Fibroblast of pulmonary artery (primary cell): ENCODE measurements around the gene SLC19A1.

Experiments
- DNase-seq: peaks from one replicate; pipeline ENCODE4 v3.0.0-alpha.2; 2010; ENCODE audit warnings: low read depth
- H3K4me3 ChIP-seq: replicated peaks from 2 replicates; pipeline ENCODE4 v1.5.1; 2011; ENCODE audit warnings: low read depth, mild to moderate bottlenecking, control low read depth, low read length, moderate library complexity
- CTCF ChIP-seq: IDR thresholded peaks from 2 replicates; pipeline ENCODE4 v1.5.1; 2011; ENCODE audit warnings: mild to moderate bottlenecking, control low read depth, low read length, inconsistent platforms; ENCODE audit errors: missing control alignments

SLC19A1 gene

GRCh38 chr21:45588086-45588825 is 46.0 kb upstream of the SLC19A1 start:
- DNase-seq, result no peak
- TF ChIP-seq CTCF, result no peak
- H3K4me3 ChIP-seq, result no peak overlapping the region

- DNase-seq, result no peak
- no peak overlapping the region for H3K4me3 ChIP-seq
- no peak for TF ChIP-seq CTCF
Observed at GRCh38 chr21:45586289-45586858, 44.1 kb upstream of the SLC19A1 start.

- H3K4me3 ChIP-seq, result no peak overlapping the region
- no peak for DNase-seq
- no peak for TF ChIP-seq CTCF
Observed at GRCh38 chr21:45584786-45585185, 42.5 kb upstream of the SLC19A1 start.

GRCh38 chr21:45583831-45584509 is 41.7 kb upstream of the SLC19A1 start:
- DNase-seq, result no peak
- no peak for TF ChIP-seq CTCF
- H3K4me3 ChIP-seq, result no peak overlapping the region

- no peak for TF ChIP-seq CTCF
- no peak overlapping the region for H3K4me3 ChIP-seq
- DNase-seq, result no peak
Observed at GRCh38 chr21:45582128-45582527, 39.9 kb upstream of the SLC19A1 start.

- no peak for TF ChIP-seq CTCF
- no peak overlapping the region for H3K4me3 ChIP-seq
- no peak for DNase-seq
Observed at GRCh38 chr21:45581322-45581712, 39.1 kb upstream of the SLC19A1 start.
